Thyroid gland (tissue), 4 donors: ENCODE measurements around the gene IFT43.

Experiments
- CTCF ChIP-seq, 6 experiments: fragments of 200-600 bp in 3 of 6; fragments of 450-650 bp in 3 of 6; sonication (generic) in 3 of 6; IDR thresholded peaks; one replicate each; pipeline ENCODE4 v1.5.1; 2016 to 2019; ENCODE audit warnings: antibody characterized with exemption in 6 of 6, mild to moderate bottlenecking in 2 of 6, inconsistent platforms in 1 of 6, moderate library complexity in 1 of 6
- POLR2A ChIP-seq, 2 donors: fragments of 450-650 bp; IDR thresholded peaks; one replicate each; pipeline ENCODE4 v1.6.1; 2017; ENCODE audit warnings: antibody characterized with exemption in 2 of 2, mild to moderate bottlenecking in 2 of 2, moderate library complexity in 1 of 2

DNA sequence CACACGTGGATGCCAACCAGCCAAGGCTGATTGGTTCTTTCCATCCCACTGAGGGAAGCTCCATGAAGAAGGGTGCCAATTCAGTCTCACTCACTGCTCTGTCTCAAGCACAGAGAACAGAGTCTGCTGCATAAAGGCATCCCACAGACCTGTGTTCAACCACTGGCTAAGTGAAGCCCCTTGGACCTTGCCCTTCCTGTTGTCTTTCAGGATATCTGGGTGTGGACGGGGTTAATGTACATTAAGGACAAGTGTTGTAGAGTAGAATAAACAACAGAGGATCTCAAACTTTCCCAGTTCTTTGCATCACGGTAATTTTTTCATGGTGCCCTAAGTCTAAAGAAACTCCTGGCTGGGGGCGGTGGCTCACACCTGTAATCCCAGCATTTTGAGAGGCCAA, 133.0 kb downstream of the IFT43 start:
- no peak for TF ChIP-seq CTCF (IDR thresholded peaks at IDR 0.05)
- TF ChIP-seq POLR2A (IDR thresholded peaks at IDR 0.05) = no peak
